Esophagus muscularis mucosa (tissue), 4 donors: Measurements from ENCODE around the gene CTSH. TPM values are rescaled to one million over a fixed set of nuclear protein-coding genes. Genes with fewer than 3 reads are reported as not detected.
"Not testable (repeated sequence)": the region's sequence is repeated elsewhere in the genome, so short reads cannot be mapped to it uniquely, and the experiment has no call there.

Experiments
- DNase-seq: peaks from one replicate; pipeline ENCODE4 v3.0.0-alpha.2; 2017; ENCODE audit errors: extremely low spot score
- H3K27ac ChIP-seq, 4 donors: fragments of 200-600 bp; sonication (generic); replicated peaks in 1 of 4; 1 replicate in 3 of 4; 2 replicates in 1 of 4; pipeline ENCODE4 v1.5.1; 2016 to 2019; ENCODE audit warnings: mild to moderate bottlenecking in 1 of 4
- H3K27me3 ChIP-seq, 4 donors: fragments of 200-600 bp; sonication (generic); one replicate each; pipeline versions ENCODE4 v1.5.1 to v1.6.0; 2016 to 2019
- H3K36me3 ChIP-seq, 4 donors: fragments of 200-600 bp; sonication (generic); one replicate each; pipeline ENCODE4 v1.5.1; 2016 to 2019
- H3K4me1 ChIP-seq, 4 donors: fragments of 200-600 bp; sonication (generic); one replicate each; pipeline ENCODE4 v1.5.1; 2016 to 2019
- H3K4me3 ChIP-seq, 4 donors: fragments of 200-600 bp; sonication (generic); 1 replicate in 2 of 4; 2 replicates in 2 of 4; pipeline ENCODE4 v1.5.1; 2016 to 2019; ENCODE audit warnings: mild to moderate bottlenecking in 4 of 4, moderate library complexity in 1 of 4
- H3K9me3 ChIP-seq, 4 donors: fragments of 200-600 bp; sonication (generic); 1 replicate in 3 of 4; 2 replicates in 1 of 4; pipeline ENCODE4 v1.5.1; 2016 to 2019
- EP300 ChIP-seq: sonication (generic); formaldehyde crosslinking; IDR thresholded peaks from one replicate; pipeline ENCODE4 v1.6.1; 2017; ENCODE audit warnings: antibody characterized with exemption
- POLR2A ChIP-seq: fragments of 450-650 bp; IDR thresholded peaks from one replicate; pipeline ENCODE4 v1.6.1; 2017; ENCODE audit warnings: antibody characterized with exemption, moderate library complexity, mild to moderate bottlenecking, low read depth
- POLR2AphosphoS5 ChIP-seq, 2 donors: sonication (generic); formaldehyde crosslinking; IDR thresholded peaks; one replicate each; pipeline ENCODE4 v1.6.1; 2017; ENCODE audit warnings: antibody characterized with exemption in 2 of 2
- WGBS: methylation state at CpG from one replicate; pipeline ENCODE4 v1.1.5; 2018; 5-methylcytosine and 5-hydroxymethylcytosine counted together
- intact Hi-C: fragments of 100-400 bp; cut with DNase I; formaldehyde crosslinking; loops from one replicate; pipeline ENCODE4 v1.15.1; 2023
- total RNA-seq, 4 donors: library from RNA; depleted of rRNA; stranded (reverse); fragments of >200 nt; gene quantifications; one replicate each; pipeline versions ENCODE4 v1.1.0 to v1.2.1, GENCODE V29; 2016
- TF ChIP-seq, protein P1 (sequence below), 3 experiments: fragments of 200-600 bp in 2 of 3; fragments of 450-650 bp in 1 of 3; sonication (generic) in 2 of 3; IDR thresholded peaks; one replicate each; pipeline ENCODE4 v1.5.1; 2017 to 2019; ENCODE audit warnings: antibody characterized with exemption in 3 of 3, mild to moderate bottlenecking in 2 of 3, moderate library complexity in 1 of 3

The CTSH gene
- total RNA-seq, 4 donors from 2014 or later: 56.1 to 114 (median 74.9) TPM

DNA sequence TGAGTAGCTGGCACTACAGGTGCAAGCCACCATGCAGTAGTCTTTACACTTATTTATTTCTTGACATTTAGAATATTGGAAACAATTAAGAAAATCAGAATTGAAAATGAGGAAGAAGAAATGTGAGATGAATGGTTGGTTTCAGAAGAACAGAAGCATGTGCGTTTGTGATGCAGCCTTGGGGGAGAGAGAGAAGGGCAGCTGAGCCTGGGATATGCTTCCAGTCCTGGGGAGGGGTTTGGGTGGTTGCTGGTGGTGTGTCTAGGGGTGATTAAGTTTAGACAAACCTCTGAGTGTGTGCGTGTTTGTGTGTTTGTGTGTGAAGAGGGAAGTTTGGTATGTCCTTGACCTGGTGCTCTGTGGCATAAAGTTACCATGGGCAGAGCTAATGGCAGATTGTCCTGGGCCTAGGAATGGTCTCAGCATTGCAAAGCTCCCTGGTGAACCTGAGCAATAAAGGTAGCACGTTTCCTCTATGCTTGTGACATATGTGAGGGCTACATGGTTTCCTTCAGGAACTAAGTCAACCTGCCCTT lies 35.6 kb downstream of the CTSH start:
- peaks cover 29 to 38% (median 36%) of the 10 kb centered on the region in 4 donors for H3K4me1 ChIP-seq
- TF ChIP-seq POLR2A (no peak), POLR2AphosphoS5 (IDR thresholded peaks at IDR 0.05) (no peak)
- TF ChIP-seq, protein P1, sequence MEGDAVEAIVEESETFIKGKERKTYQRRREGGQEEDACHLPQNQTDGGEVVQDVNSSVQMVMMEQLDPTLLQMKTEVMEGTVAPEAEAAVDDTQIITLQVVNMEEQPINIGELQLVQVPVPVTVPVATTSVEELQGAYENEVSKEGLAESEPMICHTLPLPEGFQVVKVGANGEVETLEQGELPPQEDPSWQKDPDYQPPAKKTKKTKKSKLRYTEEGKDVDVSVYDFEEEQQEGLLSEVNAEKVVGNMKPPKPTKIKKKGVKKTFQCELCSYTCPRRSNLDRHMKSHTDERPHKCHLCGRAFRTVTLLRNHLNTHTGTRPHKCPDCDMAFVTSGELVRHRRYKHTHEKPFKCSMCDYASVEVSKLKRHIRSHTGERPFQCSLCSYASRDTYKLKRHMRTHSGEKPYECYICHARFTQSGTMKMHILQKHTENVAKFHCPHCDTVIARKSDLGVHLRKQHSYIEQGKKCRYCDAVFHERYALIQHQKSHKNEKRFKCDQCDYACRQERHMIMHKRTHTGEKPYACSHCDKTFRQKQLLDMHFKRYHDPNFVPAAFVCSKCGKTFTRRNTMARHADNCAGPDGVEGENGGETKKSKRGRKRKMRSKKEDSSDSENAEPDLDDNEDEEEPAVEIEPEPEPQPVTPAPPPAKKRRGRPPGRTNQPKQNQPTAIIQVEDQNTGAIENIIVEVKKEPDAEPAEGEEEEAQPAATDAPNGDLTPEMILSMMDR (IDR thresholded peaks at IDR 0.05): no peak

DNA sequence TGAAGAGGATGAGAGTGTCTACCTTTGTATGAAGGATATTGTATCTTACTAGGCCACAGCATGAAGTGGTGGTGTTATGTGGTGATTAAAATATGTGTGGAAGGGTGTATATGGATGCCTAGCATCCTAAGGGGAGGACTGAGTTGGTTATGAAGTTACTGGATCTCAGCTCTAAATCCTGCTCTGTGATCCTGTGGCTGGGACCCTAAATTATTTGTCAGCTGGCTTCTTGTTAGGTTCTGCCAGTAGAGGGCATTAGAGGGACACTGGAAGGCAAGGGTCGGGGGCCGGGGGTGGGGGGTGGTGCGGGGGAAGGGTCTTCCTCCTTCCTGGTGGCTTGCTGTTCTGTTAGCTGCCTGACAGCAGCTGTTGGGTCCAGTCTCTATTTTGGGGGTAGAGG lies 37.3 kb downstream of the CTSH start:
- TF ChIP-seq, protein P1 (IDR thresholded peaks at IDR 0.05): peak in 1 of 3 experiments; percentile 28
- no peak for TF ChIP-seq POLR2AphosphoS5 (IDR thresholded peaks at IDR 0.05)
- Histone ChIP-seq H3K4me1 (peaks cover 21 to 27% (median 26%) of the 10 kb centered on the region in 4 donors), H3K27ac (peak overlapping the region in 2 of 4 donors; percentile 7 to 33), H3K36me3 (peaks cover 31 to 100% (median 81%) of the 10 kb centered on the region in 4 donors), H3K27me3 (no peaks in the 10 kb centered on the region), H3K9me3 (no peaks in the 10 kb centered on the region), H3K4me3 (no peak overlapping the region)
- DNase-seq: no peak
- intact Hi-C loops: no loop called here
- WGBS: 43% methylated on average over 2 of the region's 3 CpGs

More for the DNA sequence above, 35.6 kb downstream of the CTSH start:
- 51% methylated on average over 3 of the region's 3 CpGs for WGBS
- no peak for DNase-seq
- Histone ChIP-seq H3K27me3 (no peaks in the 10 kb centered on the region), H3K36me3 (peaks cover 17 to 99% (median 74%) of the 10 kb centered on the region in 4 donors), H3K9me3 (no peaks in the 10 kb centered on the region), H3K4me3 (no peak overlapping the region), H3K27ac (no peak overlapping the region)
- intact Hi-C loops: no loop called here

DNA sequence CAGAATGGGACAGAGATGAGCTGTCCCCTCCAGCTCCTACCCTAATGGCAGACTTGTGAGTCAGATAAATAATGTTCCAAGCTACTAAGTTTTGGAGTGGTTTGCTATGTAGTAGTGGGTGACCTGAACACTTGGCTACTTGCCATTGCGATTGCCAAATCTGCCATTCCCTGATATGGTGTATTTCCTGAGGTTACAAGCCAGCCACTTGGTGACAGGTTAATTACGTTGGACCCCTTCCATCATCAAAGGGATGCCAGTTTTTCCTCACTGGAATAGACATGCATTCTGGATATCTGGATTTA lies 38.6 kb downstream of the CTSH start:
- peak overlapping the region in 1 of 4 donors; percentile 43 for H3K27ac ChIP-seq
- WGBS: 57% methylated on average over 2 of the region's 2 CpGs
- no peak overlapping the region for H3K4me3 ChIP-seq
- DNase-seq: no peak
- H3K36me3 ChIP-seq: peaks cover 43 to 100% (median 83%) of the 10 kb centered on the region in 4 donors
- intact Hi-C loops: no loop called here
- TF ChIP-seq POLR2A (no peak), POLR2AphosphoS5 (IDR thresholded peaks at IDR 0.05) (peak in 1 of 2 donors; percentile 55), EP300 (no peak)
- TF ChIP-seq, protein P1 (IDR thresholded peaks at IDR 0.05): no peak
- no peaks in the 10 kb centered on the region for H3K27me3 ChIP-seq
- H3K9me3 ChIP-seq: no peaks in the 10 kb centered on the region
- H3K4me1 ChIP-seq: peaks cover 30 to 33% (median 31%) of the 10 kb centered on the region in 4 donors

DNA sequence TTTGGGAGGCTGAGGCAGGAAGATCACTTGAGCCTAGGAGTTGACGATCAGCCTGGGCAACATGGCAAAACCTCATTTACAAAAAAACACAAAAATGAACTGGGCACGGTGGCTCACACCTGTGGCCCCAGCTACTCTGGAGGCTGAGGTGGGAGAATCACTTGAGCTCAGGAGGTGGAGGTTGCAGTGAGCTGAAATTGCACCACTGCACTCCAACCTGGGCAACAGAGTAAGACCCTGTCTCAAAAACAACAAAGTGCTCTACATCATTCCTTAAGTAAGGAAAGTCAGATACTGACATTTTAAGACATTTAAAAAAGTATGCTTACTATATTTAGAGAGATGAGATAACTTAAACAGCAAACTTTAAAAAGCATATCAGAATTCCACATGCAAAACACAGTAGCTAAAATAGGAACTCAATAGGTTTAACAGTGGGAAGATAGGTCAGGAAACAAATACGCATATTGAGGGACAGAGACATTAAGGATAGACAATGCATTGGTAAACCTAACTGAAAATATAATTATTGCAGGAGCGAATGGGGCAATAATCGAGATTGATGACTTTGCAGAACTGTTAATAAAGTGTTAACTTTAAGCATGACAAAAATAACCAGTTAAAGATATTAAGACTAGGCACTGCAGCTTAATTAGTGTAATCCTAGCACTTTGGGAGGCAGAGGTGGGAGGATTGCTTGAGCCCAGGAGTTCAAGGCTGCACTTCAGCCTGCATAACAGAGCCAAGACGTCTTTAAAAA lies 40.1 kb downstream of the CTSH start:
- WGBS: 85% methylated on average over 6 of the region's 6 CpGs
- intact Hi-C loops: no loop called here
- H3K27ac ChIP-seq: no peak overlapping the region
- no peak for DNase-seq
- no peaks in the 10 kb centered on the region for H3K27me3 ChIP-seq
- H3K4me3 ChIP-seq: no peak overlapping the region
- peaks cover 54 to 100% (median 84%) of the 10 kb centered on the region in 4 donors for H3K36me3 ChIP-seq
- H3K4me1 ChIP-seq: peaks cover 25 to 33% (median 31%) of the 10 kb centered on the region in 4 donors
- no peak for TF ChIP-seq EP300
- peak in 1 of 2 donors; percentile 3 for TF ChIP-seq POLR2AphosphoS5 (IDR thresholded peaks at IDR 0.05)
- no peaks in the 10 kb centered on the region for H3K9me3 ChIP-seq

DNA sequence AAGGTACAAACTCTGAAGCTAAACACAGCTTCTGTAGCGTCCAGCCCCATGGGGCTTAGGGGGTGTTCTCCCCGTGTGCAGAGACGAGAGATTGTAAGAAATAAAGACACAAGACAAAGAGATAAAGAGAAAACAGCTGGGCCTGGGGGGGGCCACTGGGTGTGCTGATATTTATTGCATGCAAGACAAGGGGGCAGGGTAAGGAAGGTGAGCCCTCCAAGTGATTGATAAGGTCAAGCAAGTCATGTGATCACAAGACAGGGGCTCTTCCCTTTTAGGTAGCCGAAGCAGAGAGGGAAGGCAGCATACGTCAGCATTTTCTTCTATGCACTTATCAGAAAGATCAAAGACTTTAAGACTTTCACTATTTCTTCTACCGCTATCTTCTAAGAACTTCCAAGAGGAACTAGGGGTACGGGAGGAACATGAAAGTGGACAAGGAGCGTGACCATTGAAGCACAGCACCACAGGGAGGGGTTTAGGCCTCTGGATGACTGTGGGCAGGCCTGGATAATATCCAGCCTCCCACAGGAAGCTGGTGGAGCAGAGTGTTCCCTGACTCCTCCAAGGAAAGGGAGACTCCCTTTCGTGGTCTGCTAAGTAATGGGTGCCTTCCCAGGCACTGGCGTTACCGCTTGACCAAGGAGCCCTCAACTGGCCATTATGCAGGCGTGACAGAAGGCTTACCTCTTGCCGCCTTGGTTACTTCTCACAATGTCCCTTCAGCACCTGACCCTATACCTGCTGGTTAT lies 42.4 kb downstream of the CTSH start:
- Histone ChIP-seq H3K4me1 (peaks cover 18 to 31% (median 26%) of the 10 kb centered on the region in 4 donors), H3K36me3 (peaks cover 69 to 100% (median 87%) of the 10 kb centered on the region in 4 donors), H3K27ac (peak overlapping the region in 1 of 4 donors; percentile 19)
- WGBS: 69% methylated on average over 13 of the region's 13 CpGs
- intact Hi-C loops, H3K9me3 ChIP-seq, H3K4me3 ChIP-seq, DNase-seq, H3K27me3 ChIP-seq: not testable (repeated sequence)

DNA sequence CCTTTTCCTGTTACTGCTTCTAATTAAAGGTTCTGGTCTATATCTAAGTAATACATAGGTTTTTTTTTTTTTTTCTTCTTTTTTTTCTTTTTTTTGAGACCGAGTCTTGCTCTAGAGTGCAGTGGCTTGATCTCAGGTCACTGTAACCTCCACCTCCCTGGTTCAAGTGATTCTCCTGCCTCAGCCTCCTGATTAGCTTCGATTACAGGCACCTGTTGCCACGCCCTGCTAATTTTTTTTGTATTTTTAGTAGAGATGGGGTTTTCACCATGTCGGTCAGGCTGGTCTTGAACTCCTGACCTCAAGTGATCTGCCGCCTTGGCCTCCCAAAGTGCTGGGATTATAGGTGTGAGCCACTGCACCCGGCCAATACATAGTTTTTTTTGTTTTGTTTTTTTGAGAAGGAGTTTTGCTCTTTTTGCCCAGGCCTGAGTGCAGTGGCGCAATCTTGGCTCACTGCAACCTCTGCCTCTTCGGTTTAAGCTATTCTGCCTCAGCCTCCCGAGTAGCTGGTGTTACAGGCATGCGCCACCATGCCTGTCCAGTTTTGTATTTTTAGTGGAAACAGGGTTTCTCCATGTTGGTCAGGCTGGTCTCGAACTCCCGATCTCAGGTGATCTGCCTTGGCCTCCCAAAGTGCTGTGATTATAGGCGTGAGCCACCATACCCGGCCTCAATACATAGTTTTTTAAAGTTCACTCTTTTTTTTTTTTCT lies 43.9 kb downstream of the CTSH start:
- H3K4me3 ChIP-seq, H3K9me3 ChIP-seq, H3K27me3 ChIP-seq, H3K27ac ChIP-seq, DNase-seq, intact Hi-C loops: not testable (repeated sequence)
- WGBS: 93% methylated on average over 14 of the region's 14 CpGs
- Histone ChIP-seq H3K36me3 (peaks cover 69 to 100% (median 91%) of the 10 kb centered on the region in 4 donors), H3K4me1 (peaks cover 11 to 23% (median 17%) of the 10 kb centered on the region in 4 donors)
